ENCODE measurements around the gene ADRA2C. TPM values are rescaled to one million over a fixed set of nuclear protein-coding genes. Genes with fewer than 3 reads are reported as not detected.
A peak's percentile ranks its signal among the peaks of the same experiment; 100 is the strongest.

ADRA2C gene
- total and polyA plus RNA-seq, 2 experiments from 2014 or later, result 6.3 to 7.7 TPM

GRCh38 chr4:3746701-3747580 lies 19.2 kb upstream of the ADRA2C start:
- no peak for DNase-seq (ENCODE audit: low spot score)
- H2AFZ ChIP-seq, result no peak overlapping the region
- H3K9me2 ChIP-seq (replicated peaks; ENCODE audit: insufficient read depth), result no peaks in the 10 kb centered on the region
- H3K27me3 ChIP-seq, result peaks cover 53% of the 10 kb centered on the region
- H3K4me1 ChIP-seq (ENCODE audit: insufficient read depth), result no peaks in the 10 kb centered on the region
- no peaks in the 10 kb centered on the region for H3K79me2 ChIP-seq
- H3K36me3 ChIP-seq (replicated peaks; ENCODE audit: insufficient read depth, low read depth), result no peaks in the 10 kb centered on the region
- no peak overlapping the region for H3K4me3 ChIP-seq
- TF ChIP-seq EZH2phosphoT487 (IDR thresholded peaks at IDR 0.05; ENCODE audit: low read depth, severe bottlenecking, unreplicated experiment) (no peak), CTCF (IDR thresholded peaks at IDR 0.05; ENCODE audit: poor library complexity) (no peak), EZH2 (IDR thresholded peaks at IDR 0.05; ENCODE audit: borderline replicate concordance) (no peak)
- 87% methylated on average over 20 of the region's 23 CpGs for WGBS (ENCODE audit: low lambda C conversion rate, missing lambda C conversion rate)
- no peak overlapping the region for H3K4me2 ChIP-seq
- no peaks in the 10 kb centered on the region for H4K20me1 ChIP-seq (ENCODE audit: insufficient read depth, poor library complexity, severe bottlenecking)
- no peaks in the 10 kb centered on the region for H3K9me3 ChIP-seq (ENCODE audit: low read depth)
- no peak overlapping the region for H3K27ac ChIP-seq

- H4K20me1 ChIP-seq (ENCODE audit: insufficient read depth, poor library complexity, severe bottlenecking), result no peaks in the 10 kb centered on the region
- no peaks in the 10 kb centered on the region for H3K9me2 ChIP-seq (replicated peaks; ENCODE audit: insufficient read depth)
- peaks cover 53% of the 10 kb centered on the region for H3K27me3 ChIP-seq
- H3K9me3 ChIP-seq (ENCODE audit: low read depth), result no peaks in the 10 kb centered on the region
- H3K36me3 ChIP-seq (replicated peaks; ENCODE audit: insufficient read depth, low read depth), result no peaks in the 10 kb centered on the region
- TF ChIP-seq EZH2phosphoT487 (IDR thresholded peaks at IDR 0.05; ENCODE audit: low read depth, severe bottlenecking, unreplicated experiment) (no peak), CTCF (IDR thresholded peaks at IDR 0.05; ENCODE audit: poor library complexity) (peak; percentile 20)
- no peak overlapping the region for H3K27ac ChIP-seq
- H3K79me2 ChIP-seq, result no peaks in the 10 kb centered on the region
- no peak overlapping the region for H3K4me3 ChIP-seq
- DNase-seq (ENCODE audit: low spot score), result no peak
- 41% methylated on average over 16 of the region's 16 CpGs for WGBS (ENCODE audit: low lambda C conversion rate, missing lambda C conversion rate)
- no peak overlapping the region for H2AFZ ChIP-seq
- no peak overlapping the region for H3K4me2 ChIP-seq
- H3K4me1 ChIP-seq (ENCODE audit: insufficient read depth), result no peaks in the 10 kb centered on the region
These were observed 18.6 kb upstream of the ADRA2C start for GRCh38 chr4:3747581-3747904.

- Histone ChIP-seq H3K9me3 (ENCODE audit: low read depth) (no peaks in the 10 kb centered on the region), H2AFZ (no peak overlapping the region), H3K79me2 (no peaks in the 10 kb centered on the region), H3K9me2 (replicated peaks; ENCODE audit: insufficient read depth) (no peaks in the 10 kb centered on the region), H3K36me3 (replicated peaks; ENCODE audit: insufficient read depth, low read depth) (no peaks in the 10 kb centered on the region), H3K4me3 (no peak overlapping the region), H3K4me2 (no peak overlapping the region), H3K4me1 (ENCODE audit: insufficient read depth) (no peaks in the 10 kb centered on the region), H4K20me1 (ENCODE audit: insufficient read depth, poor library complexity, severe bottlenecking) (no peaks in the 10 kb centered on the region), H3K27ac (no peak overlapping the region), H3K27me3 (peaks cover 50% of the 10 kb centered on the region)
- DNase-seq (ENCODE audit: low spot score), result no peak
- TF ChIP-seq CTCF (IDR thresholded peaks at IDR 0.05; ENCODE audit: poor library complexity) (no peak), EZH2 (IDR thresholded peaks at IDR 0.05; ENCODE audit: borderline replicate concordance) (no peak), EZH2phosphoT487 (IDR thresholded peaks at IDR 0.05; ENCODE audit: low read depth, severe bottlenecking, unreplicated experiment) (no peak)
- 75% methylated on average over 17 of the region's 17 CpGs for WGBS (ENCODE audit: low lambda C conversion rate, missing lambda C conversion rate)
These were observed 17.9 kb upstream of the ADRA2C start for GRCh38 chr4:3748136-3748898.

All from hepatocyte (in vitro differentiated cells).